D341Med (cell line): ENCODE results near the gene NOC2L.
A peak's percentile ranks its signal among the peaks of the same experiment; 100 is the strongest.
"Not testable (repeated sequence)": the region's sequence is repeated elsewhere in the genome, so short reads cannot be mapped to it uniquely, and the experiment has no call there.

Experiments
- DNase-seq: peaks from one replicate; pipeline ENCODE4 v3.0.0; 2012; ENCODE audit warnings: low spot score

NOC2L gene

GRCh38 chr1:958823-959730 is at the start of gene NOC2L:
NOC2L (minus strand) TSS chr1:959256; CDS start chr1:959240, 16 bp downstream.
- peak; percentile 93 for DNase-seq

- no peak for DNase-seq
Measured at GRCh38 chr1:1006305-1007159, 47.5 kb upstream of the NOC2L start.

- no peak for DNase-seq
Measured at GRCh38 chr1:1005774-1006304, 46.8 kb upstream of the NOC2L start.

- DNase-seq: no peak
Measured at GRCh38 chr1:1004780-1005697, 46.0 kb upstream of the NOC2L start.

GRCh38 chr1:1004420-1004779 is 45.3 kb upstream of the NOC2L start:
- DNase-seq: no peak

GRCh38 chr1:1003618-1004419 is 44.8 kb upstream of the NOC2L start:
- no peak for DNase-seq

- no peak for DNase-seq
Measured at GRCh38 chr1:1001057-1001783, 42.2 kb upstream of the NOC2L start.

- peak; percentile 91 for DNase-seq
Measured at GRCh38 chr1:1000357-1001056, 41.5 kb upstream of the NOC2L start.

- DNase-seq: peak; percentile 90
Measured at GRCh38 chr1:999725-1000356, 40.8 kb upstream of the NOC2L start, which contains the start of gene HES4. HES4 (minus strand) TSS chr1:1000097; CDS start chr1:999973, 124 bp downstream.

- peak; percentile 75 for DNase-seq
Measured at GRCh38 chr1:998995-999724, 40.1 kb upstream of the NOC2L start.

- peak; percentile 74 for DNase-seq
Measured at GRCh38 chr1:998745-998994, 39.6 kb upstream of the NOC2L start.

GRCh38 chr1:997993-998744 is 39.1 kb upstream of the NOC2L start:
- DNase-seq: no peak

GRCh38 chr1:997713-997992 is 38.6 kb upstream of the NOC2L start:
- DNase-seq: no peak

GRCh38 chr1:996851-997712 is 38.0 kb upstream of the NOC2L start:
- no peak for DNase-seq

GRCh38 chr1:995665-996633 is 36.9 kb upstream of the NOC2L start:
- DNase-seq: no peak

GRCh38 chr1:994546-994945 is 35.5 kb upstream of the NOC2L start:
- not testable (repeated sequence) for DNase-seq
